ENCODE data around the gene CETP.
"Not testable (repeated sequence)": the region's sequence is repeated elsewhere in the genome, so short reads cannot be mapped to it uniquely, and the experiment has no call there.

CETP gene

DNA sequence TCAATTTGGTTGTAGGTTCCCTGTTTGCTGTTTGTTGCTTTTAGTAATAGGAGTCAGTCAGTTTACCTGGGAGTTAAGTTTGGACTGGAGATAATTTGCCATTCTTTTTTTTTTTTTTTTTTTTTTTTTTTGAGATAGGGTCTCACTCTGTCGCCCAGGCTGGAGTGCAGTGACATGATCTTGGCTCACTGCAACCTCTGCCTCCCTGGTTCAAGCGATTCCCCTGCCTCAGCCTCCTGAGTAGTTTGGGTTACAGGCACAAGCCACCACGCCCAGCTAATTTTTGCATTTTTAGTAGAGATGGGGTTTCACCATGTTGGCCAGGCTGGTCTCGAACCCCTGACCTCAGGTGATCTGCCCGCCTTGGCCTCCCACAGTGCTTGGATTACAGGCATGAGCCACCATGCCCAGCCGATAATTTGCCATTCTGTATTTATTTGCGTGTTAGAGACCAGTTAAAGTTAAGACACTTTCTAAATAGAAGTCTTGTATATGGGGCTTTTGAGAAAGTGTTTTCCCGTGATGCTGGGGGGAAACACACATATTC lies 27.1 kb upstream of the CETP start:
- not testable (repeated sequence) for DNase-seq (ENCODE audit: low read depth in 3 of 3, low spot score in 1 of 3)

DNA sequence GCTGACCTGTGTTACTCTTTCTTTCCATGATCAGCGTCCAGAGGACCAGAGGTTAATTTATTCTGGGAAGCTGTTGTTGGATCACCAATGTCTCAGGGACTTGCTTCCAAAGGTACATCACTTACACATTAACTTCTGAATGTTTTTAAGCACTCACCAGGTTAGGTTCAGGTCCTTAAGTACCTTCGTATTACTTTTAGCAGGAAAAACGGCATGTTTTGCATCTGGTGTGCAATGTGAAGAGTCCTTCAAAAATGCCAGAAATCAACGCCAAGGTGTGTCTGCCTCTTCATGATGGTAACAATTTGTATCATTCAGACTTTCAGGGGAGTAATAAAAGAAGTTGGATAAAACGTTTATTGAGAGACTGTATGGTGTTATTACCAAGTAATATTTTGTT lies 26.5 kb upstream of the CETP start:
- DNase-seq (ENCODE audit: low read depth in 3 of 3, low spot score in 1 of 3): no peak

DNA sequence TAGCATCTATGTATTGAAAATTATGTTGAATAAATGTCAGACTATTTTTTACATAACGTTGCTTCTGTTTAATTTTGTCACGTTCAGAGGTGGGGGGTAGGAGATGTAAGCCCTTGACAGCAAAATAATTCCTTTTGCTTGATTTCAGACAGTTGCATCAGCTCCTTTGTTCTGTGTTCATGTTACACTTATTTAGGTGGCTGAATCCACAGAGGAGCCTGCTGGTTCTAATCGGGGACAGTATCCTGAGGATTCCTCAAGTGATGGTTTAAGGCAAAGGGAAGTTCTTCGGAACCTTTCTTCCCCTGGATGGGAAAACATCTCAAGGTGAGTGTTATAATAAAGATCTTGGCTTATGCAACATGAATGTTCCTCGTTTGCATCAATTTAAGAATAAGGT lies 25.3 kb upstream of the CETP start:
- no peak for DNase-seq (ENCODE audit: low read depth in 3 of 3, low spot score in 1 of 3)

DNA sequence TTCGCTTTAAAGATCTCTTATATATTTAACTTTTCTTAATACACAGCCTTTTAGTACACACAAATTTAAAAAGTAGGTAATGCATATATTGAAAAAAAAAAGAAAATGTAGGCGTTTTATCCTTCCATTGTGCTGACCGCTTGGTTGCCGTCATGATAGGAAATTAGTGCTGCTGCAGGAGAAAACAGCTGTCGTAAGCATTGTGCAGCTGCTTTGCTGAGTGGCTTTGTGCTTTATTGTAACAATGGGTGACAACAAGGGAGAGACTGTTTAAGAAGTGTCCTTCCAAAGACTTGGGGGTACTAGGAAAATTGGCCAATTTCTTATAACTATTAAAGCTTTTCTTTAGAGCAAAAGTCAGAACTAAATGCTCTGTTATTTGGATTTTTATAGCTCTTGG lies 24.8 kb upstream of the CETP start:
- no peak for DNase-seq (ENCODE audit: low read depth in 3 of 3, low spot score in 1 of 3)

DNA sequence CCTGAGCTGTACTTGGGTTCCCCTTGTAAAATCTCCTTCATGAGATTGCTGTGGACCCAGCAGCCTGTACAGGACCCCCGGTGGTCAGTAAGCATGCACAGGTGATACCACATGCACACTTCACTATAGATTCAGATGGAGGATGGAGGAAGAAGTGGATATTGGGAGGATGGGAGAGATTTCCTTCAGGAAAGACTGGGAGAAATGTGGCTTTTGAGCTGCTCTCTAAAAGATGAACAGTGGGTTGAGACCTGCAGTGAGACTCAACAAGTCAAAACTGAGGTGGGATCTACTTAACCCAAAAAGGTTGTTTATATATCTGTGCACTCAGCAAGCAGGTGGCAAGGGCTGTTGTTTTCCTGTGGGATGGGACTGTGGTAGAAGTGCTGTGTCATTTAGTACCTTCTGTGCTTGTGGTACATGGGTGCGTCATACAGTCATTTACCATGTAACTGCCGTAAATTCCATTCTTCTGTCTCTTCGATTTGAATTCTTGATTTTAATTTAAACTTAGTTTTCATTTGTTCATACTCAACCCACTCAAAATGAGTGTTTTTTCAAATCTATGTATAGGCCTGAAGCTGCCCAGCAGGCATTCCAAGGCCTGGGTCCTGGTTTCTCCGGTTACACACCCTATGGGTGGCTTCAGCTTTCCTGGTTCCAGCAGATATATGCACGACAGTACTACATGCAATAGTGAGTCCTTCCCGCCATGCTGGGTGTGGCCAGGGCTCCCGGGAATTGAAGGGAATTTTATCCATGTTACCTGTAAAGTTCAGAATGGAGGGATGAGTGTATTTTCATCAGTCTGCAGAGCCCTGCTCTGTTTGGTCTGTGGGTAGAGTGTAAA lies 22.9 kb upstream of the CETP start:
- no peak for DNase-seq (ENCODE audit: low read depth in 3 of 3, low spot score in 1 of 3)

DNA sequence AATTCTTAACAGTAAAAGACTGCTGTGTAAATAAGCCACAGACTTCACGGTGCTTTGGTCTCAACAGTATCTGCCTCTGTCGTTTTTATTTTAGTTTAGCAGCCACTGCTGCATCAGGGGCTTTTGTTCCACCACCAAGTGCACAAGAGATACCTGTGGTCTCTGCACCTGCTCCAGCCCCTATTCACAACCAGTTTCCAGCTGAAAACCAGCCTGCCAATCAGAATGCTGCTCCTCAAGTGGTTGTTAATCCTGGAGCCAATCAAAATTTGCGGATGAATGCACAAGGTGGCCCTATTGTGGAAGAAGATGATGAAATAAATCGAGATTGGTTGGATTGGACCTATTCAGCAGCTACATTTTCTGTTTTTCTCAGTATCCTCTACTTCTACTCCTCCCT lies 21.9 kb upstream of the CETP start:
- DNase-seq (ENCODE audit: low read depth in 3 of 3, low spot score in 1 of 3): no peak

DNA sequence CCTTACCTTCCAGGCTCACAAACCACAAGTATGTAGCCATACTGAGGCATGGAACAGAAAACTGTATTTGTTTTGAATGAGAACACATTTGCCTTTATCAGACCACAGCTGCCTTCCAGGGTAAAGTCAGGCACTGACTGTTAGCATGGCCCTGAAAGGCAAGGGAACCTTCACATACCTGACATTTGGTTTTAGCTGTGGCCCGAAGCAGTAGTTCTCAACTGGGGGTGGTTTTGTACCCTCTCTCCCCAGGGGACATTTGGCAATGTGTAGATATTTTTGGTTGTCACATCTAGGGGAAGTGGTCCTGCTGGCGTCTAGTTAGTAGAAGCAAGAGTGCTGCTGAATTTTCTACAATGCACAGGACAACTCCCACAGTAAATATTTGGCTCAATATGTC lies 20.7 kb upstream of the CETP start:
- DNase-seq (ENCODE audit: low read depth in 3 of 3, low spot score in 1 of 3): no peak

DNA sequence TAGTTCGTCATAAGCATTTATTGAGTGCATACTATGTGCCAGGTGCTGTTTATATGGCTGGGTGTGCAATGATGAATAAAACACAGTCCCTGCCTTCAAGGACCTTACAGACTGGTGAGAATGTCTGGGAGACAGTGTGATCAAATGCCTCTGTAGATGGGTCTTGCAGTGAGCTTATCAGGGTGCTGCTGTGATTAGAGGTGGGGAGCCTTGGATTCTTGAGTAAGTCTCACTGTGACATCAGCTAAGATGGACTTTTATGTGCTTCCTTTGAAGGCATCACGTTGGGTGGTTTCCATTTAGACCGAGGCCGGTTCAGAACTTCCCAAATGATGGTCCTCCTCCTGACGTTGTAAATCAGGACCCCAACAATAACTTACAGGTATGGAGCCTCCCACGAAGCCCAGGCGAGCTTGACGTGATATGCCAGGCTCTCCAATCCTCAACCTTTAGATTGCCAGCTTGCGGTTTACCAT lies 19.9 kb upstream of the CETP start:
- DNase-seq (ENCODE audit: low read depth in 3 of 3, low spot score in 1 of 3): no peak

DNA sequence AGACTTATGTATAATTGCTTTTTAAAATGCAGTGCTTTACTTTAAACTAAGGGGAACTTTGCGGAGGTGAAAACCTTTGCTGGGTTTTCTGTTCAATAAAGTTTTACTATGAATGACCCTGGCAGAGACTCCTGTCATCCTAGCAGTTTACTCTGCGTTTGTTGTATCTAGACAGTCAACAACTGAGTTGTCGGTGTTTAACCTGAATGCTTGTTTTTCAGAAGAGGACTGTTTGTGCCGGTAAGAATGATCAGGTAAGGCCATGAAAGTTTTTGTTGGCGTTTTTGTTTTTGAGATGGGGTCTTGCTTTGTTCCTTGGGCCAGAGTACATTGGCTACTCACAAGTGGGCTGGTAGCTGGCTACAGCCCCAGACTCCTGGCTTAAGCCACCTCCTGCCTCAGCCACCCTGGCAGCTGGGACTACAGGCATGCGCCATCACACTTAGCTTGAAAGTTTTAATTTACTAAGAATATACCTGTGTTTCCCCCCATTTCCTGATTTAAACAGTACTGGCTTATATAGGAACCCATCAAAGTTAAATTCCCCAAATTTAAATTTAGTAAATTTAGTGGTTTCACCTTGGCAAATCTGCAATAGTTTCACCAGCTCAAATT lies 17.9 kb upstream of the CETP start:
- DNase-seq (ENCODE audit: low read depth in 3 of 3, low spot score in 1 of 3): no peak

DNA sequence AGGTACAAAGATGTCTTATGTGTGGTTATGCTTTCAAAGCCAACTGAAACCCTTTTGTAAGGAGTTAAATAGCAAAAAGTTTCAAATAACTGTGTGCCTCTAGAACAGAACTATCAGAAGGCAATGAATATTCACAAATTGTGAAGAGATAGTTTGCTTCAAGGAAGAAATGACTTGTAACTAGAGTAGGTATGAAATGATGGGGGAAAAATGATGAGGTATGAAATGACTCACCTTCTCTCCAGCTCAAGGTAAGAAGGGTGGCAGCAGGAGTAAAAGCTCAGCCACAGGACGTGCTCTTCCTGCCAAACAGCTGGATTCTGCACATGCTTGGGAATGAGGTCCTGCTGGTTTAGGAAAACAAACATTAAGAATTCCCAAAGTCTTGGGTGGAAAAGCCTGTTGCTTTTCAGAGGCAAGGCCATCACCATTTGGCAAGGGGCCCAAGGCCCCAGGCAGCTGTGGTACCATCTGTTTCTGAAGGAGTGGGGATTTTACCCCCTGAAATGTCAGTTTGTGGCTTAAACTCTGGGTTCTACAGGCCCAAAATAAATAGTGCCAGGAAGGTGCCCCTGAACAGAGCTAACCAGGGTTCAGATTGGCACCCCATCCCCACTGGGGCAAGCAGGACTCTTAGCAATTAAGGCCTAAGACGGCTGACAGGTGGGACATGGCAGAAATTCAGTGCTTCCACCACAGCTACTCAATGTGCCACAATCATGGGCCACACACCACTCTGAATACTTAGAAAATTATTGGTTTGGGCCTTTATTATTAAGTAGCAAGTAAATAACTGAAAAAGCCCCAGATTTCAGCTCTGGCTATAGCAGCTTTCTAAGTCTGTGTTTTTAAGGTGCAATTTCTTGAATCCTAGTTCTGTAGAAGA lies 16.6 kb upstream of the CETP start:
- no peak for DNase-seq (ENCODE audit: low read depth in 3 of 3, low spot score in 1 of 3)

DNA sequence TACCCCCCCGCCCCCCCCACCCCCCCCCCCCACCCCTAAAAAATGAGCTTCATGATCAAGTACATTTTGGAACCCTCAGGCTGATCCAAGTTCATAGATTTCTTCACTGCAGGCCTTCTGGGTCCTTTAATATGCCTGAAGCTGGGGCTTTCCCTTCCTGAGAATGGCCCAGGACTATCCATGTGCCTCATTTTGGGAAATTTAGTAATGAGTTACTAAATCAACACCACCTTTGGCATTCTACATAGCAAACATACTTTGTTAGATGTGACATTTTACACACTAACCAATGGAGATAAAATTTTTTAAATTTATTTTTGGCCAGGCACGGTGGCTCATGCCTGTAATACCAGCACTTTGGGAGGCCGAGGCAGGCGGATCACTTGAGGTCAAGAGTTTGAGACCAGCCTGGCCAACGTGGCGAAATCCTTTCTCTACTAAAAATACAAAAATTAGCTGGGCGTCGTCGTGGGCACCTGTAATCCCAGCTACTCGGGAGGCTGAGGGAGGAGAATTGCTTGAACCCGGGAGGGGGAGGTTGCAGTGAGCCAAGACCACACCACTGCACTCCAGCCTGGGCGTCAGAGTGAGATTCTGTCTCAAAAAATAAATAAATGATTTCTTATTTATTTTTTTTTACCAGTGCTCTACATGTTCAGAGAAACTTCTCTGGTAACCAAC lies 15.8 kb upstream of the CETP start:
- DNase-seq (ENCODE audit: low read depth in 3 of 3, low spot score in 1 of 3): no peak

DNA sequence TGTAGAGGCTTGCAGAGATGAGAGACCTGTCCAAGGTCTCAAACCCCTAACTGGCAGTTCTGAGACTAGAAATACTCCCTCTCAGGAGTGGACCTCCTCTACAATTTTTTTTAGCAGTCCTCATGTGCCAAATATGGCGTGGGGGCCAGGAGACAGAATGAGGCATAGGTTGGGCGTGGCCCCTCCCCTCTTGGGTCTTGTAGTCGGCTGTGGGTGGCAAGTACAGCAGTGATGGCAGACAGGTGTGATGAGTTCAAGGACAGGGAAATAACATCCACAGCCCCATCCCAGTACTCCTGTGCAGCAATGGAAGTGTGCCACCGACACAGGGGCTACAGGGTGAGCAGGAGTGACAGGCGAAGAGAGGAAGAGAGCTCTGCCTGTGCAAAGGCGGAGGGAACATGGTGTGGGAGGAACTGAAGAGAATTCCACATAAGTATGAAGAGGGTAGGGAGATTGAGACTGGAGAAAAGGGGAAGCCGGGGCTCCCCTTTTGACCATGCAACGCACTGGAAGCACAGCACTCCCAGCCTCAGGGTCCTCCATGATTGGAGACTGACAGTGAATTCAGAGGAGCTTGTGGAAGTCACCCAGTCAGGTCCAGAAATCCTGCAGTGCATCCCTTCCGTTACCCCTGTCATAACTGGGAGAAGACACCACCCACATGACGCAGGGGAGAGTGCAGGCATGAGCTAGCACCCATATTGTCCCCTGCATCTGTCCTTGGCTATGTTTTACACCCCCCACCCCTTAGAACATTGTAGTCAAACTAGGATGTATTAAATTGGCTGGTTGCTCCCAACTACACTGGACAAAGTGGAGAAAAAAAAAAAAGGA lies 14.8 kb upstream of the CETP start:
- no peak for DNase-seq (ENCODE audit: low read depth in 3 of 3, low spot score in 1 of 3)

DNA sequence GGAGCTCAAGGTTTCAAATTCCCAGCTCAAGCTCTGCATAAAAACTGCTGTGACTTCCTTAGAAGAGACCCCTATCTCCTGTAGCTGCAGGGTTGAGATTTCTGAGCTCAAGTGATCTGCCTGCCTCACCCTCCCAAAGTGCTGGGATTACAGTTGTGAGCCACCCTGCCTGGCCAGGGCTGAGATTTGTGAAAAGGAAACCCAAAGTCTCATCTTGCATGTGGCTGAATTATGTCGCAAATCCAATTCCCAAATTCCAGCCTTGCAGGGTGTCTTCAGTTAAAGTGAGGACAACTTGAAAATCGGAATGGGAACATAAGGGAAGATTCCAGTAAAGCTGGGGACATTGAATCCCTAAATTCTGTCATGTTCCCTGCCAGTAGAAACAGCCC lies 14.2 kb upstream of the CETP start:
- no peak for DNase-seq (ENCODE audit: low read depth in 3 of 3, low spot score in 1 of 3)

DNA sequence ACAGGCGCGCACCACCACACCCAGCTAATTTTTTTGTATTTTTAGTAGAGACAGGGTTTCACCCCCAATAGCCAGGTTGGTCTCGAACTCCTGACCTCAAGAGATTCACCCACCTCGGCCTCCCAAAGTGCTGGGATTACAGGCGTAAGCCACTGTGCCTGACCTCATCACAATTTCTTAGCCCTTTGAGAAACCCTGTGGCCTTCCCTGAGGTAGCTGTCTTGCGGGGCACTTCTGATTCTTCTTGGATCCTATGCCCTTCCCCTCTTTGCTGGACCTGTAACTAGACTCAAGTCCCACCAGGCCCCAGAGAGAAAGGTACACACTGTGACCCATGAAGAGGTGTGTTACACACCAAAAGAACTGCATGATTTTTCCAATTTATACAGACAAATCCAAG lies 13.5 kb upstream of the CETP start:
- no peak for DNase-seq (ENCODE audit: low read depth in 3 of 3, low spot score in 1 of 3)

DNA sequence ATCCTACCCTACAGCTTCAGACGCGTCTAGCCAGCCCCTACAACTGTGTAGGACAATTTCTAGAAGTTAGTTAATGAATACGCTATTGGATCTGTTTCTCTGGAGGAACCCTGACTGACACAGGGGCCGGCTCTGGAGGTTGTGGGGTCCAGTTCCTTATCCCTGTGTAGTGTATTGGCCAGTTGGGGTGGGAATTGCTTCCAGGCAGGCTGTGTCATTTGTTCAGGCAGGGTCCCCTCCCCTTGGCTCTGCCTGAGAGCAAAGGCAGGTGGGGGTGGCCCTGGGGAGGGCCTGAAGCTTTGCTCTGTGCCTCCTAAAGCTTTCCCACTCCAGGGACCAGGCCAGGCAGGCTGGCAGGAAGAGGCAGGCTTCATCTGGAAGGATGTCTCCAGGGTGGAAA lies 11.7 kb upstream of the CETP start:
- DNase-seq (ENCODE audit: low read depth in 3 of 3, low spot score in 1 of 3): no peak

DNA sequence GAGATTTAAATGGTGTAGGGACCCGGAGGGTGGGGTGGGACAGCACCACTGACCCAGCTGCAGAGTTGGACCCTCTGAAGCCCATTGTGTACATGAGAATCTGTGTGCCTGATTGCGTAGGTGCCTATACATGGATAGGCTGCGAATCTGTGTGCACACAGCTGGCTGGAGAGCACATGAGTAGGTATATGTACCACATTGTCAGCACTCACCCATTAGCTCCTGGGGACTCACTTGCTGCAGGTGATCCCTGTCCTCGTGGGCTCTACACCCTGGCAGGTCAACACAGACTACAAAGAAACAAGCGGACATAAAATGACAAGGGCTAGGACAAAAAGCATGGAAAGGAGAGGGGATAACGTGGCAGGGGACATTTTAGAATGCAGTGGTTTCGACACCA lies 11.3 kb upstream of the CETP start:
- no peak for DNase-seq (ENCODE audit: low read depth in 3 of 3, low spot score in 1 of 3)

DNA sequence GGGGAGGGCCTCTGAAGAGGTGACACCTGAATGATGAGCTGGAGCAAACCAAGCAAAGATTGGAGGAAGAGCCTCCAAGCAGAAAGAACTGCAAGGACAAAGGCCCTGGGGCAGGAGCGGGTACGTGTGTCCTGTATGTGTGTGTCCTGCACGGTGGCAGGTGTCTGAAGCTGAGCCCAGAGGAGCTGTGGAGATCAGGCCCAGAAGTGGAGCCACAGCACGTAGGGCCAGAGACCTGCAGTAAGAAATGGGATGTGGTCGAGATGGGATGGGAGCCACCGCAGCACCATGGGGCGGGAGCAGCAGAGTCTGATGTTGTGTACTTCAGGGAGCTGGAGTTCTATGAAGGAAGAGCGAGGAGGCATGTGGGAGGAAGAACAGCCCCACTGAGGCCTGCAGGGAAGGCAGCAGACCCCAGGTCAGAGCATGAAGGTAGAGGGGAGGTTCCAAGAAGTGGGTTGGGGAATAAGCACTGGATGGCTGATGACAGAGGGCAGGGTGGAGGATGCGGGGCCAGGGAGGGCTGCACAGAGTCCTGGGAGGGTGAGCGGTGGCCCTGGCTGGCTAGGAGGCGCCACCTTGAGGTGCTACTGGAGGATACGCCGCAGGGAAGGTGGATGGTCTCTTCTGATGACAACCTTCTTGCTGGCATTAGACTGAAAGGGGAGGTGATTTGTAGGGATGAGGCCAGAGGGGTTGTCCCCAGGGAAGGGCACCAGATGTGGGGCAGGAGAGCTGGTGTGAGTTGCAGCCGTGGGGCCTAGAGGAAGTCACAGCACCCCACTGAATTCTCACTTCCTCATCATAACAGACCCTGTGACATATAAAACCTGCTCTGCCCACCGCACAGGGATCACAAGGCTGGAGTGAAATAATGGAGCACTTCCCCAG lies 10.6 kb upstream of the CETP start:
- DNase-seq (ENCODE audit: low read depth in 3 of 3, low spot score in 1 of 3): no peak

DNA sequence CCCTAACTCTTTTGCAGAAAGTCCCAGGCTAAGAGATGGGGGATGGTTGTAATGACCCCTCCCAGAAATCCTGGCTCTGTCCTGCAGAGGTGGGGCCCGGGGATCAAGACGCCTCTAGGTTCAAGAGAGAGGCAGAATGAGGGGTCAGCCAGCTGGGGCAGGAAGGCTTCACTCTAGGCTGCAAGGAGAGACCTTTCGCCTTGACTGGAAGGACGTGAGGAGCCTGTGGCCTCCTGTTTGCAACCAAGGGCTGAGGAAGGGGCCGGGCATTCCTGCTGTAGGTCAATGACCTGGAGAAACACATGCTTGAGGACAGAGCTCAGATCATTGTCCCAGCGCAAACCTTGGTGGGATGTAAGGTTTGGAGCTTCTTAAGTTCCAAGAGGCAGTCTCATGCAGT lies 8.7 kb upstream of the CETP start:
- DNase-seq (ENCODE audit: low read depth in 3 of 3, low spot score in 1 of 3): no peak

DNA sequence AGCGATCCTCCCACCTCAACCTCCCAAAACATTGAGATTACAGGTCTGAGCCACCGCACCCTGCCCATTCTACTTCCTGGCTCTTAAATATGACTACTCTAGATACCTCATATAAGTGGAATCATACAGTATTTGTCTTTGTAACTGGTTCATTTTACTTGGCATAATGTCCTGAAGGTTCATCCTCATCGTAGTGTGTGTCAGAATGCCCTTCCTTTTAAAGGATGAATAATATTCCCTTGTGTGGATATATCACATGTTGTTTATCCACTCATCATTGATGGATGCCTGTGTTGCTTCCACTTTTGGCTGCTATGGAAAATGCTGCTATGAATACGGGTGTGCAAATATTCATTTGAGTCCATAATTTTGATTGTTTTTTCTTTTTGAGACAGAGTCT lies 5.7 kb upstream of the CETP start:
- DNase-seq (ENCODE audit: low read depth in 3 of 3, low spot score in 1 of 3): no peak

Data from stimulated activated CD4-positive, alpha-beta T cell treated with anti-CD3 and anti-CD28 coated beads, TNF-alpha, amount 100 ng/mL, for 1 hour (primary cell).